GM12874 (cell line): ENCODE results near the gene SLC35F2.

ENCODE experiments used
- TF ChIP-seq, protein P1 (sequence below): IDR thresholded peaks from 2 replicates; pipeline ENCODE4 v1.5.1; 2011; ENCODE audit warnings: low read depth, mild to moderate bottlenecking, control low read depth, low read length, moderate library complexity; ENCODE audit not compliant: insufficient read depth

Gene SLC35F2

GRCh38 chr11:107834995-107835394 lies 23.6 kb downstream of the SLC35F2 start:
- TF ChIP-seq, protein P1, sequence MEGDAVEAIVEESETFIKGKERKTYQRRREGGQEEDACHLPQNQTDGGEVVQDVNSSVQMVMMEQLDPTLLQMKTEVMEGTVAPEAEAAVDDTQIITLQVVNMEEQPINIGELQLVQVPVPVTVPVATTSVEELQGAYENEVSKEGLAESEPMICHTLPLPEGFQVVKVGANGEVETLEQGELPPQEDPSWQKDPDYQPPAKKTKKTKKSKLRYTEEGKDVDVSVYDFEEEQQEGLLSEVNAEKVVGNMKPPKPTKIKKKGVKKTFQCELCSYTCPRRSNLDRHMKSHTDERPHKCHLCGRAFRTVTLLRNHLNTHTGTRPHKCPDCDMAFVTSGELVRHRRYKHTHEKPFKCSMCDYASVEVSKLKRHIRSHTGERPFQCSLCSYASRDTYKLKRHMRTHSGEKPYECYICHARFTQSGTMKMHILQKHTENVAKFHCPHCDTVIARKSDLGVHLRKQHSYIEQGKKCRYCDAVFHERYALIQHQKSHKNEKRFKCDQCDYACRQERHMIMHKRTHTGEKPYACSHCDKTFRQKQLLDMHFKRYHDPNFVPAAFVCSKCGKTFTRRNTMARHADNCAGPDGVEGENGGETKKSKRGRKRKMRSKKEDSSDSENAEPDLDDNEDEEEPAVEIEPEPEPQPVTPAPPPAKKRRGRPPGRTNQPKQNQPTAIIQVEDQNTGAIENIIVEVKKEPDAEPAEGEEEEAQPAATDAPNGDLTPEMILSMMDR = no peak

GRCh38 chr11:107830915-107831540 lies 27.6 kb downstream of the SLC35F2 start:
- TF ChIP-seq, protein P1 = no peak

DNA sequence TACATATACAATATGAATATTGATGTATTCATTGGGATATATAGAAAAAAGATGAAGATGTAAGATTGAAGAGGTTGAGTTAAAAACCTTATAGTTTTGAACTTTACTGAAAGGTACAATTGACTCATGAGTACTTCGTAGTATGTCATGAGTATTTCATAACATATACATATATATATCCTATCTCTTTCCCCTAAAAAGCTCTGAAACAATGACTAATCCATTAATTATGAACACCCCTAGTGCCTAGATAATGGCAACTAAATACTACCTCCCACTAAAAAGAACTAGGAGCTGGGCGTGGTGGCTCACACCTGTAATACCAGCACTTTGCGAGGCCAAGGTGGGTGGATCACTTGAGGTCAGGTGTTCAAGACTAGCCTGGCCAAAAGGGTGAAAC lies 31.5 kb downstream of the SLC35F2 start:
- TF ChIP-seq, protein P1 = no peak

DNA sequence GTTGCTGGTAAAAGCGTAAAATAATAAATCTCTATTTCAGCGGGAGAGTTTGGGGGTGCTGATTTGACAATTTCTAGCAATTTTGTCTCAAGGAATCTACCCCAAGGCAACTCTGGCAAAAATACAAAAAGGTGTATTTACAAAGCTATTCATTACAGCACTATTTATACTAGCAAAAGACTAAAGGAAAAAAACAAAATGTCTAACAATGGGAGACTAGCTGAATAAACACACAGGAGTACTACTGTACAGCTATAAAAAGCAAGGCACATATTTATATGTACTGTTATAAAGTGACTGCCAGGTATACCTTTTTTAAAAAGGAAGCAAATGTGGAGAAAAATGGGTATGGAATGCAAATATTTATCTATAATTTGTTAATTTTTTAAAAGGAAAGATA lies 32.7 kb downstream of the SLC35F2 start:
- TF ChIP-seq, protein P1 = no peak

DNA sequence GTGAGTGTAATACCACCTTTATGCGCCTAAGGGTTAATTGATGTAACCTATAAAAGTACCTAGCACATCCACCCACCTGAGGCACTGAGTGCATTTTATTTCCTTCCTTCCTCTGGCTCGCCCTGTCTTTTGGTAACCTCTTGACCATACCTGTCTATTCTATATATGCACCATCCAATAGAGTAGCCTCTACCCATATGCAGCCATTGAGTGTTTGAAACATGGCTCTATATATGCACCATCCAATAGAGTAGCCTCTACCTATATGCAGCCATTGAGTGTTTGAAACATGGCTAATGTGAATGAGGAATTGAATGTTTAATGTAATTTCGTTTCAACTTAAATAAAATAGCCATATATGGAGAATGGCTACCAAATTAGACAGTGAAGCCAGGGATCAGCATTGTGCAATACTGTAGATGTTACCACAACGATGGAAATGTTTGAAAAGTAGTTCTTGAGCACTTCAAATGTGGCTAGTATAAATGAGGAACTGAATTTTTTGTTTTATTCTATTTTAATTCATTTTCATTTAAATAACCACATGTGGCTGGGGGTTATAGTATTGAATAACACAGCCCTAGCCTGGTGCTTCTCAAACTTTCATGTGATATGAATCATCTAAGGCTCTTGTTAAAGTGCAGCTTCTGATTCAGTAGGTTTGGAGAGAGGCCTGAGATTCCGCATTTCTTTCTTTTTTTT lies 33.8 kb downstream of the SLC35F2 start:
- TF ChIP-seq, protein P1 = no peak

DNA sequence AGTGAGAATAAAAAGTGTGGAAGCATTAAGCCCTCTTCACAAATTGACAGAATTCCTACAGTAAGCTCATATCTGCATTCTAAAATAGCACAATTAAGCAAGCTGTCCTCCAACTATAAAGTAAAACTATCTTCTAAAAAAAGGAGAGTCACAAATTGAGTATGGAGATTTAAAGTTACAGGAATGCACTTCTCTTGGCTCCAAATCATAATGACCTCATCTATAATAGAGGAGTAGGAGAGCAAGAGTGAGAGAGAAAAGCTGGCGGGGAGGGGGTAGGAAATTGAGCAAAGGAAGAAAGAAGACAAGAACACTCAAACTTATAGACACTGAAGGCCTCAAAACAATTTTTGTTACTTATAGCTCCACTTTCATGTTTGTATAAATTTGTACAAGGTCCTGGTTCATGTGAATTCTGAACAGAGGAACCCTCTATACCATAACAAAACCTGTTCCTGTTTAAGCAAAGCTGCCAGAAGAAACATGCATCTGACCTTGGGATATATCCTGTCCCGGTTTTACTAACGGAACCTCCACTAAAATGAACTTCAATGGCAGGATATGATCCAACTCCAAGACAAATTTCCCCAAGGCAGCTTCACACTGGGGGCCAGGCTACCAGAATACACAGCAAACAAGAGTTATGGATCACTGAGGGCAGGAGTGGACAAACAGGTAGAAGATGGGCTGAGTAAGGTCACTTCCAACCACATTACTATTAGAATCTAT lies 37.2 kb downstream of the SLC35F2 start:
- TF ChIP-seq, protein P1 = no peak

DNA sequence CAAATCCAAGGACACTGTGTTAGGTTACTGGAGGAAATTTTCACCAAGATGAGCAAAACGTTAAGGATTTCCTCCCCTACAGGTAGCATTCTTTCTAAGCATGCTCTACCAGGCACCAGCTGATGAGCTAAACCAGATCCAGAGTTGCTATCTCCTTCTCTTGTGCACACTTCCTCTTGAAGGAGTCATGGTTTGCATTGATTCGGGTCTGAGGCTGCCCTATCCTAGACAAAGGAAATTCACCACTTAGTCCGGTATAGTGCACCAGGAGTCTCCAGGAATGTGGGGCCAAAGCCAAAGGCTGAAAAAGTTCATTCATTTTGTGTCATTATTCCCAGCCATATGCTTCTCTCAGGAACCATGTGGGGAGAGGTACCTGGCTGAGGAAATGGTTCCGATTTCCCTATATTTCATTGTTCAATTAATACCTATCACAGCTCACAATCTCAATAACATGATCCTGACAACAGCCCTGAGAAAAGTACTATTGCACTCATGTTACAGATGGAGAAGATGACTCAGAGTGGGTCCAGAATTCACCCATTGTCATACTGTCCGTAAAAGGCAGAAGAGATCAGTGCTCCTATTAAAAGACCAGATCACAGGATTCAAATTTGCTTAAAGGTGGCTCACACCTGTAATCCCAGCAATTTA lies 39.1 kb downstream of the SLC35F2 start:
- TF ChIP-seq, protein P1 = no peak
